Right lobe of liver (tissue), 4 donors: ENCODE measurements around the gene DLG2.

ENCODE experiments used
- CTCF ChIP-seq, 4 donors: fragments of 200-600 bp in 3 of 4; fragments of 450-650 bp in 1 of 4; IDR thresholded peaks; one replicate each; pipeline versions ENCODE4 v1.5.1 to v1.8.0; 2016 to 2022; ENCODE audit warnings: antibody characterized with exemption in 4 of 4, mild to moderate bottlenecking in 2 of 4
- POLR2A ChIP-seq: fragments of 450-650 bp; IDR thresholded peaks from one replicate; pipeline ENCODE4 v1.6.1; 2017; ENCODE audit warnings: antibody characterized with exemption, mild to moderate bottlenecking
- donor health status: DM: no; HTN: no; CAD: no.
- donor health status: DM: no; HTN: no; CAD: no.
- donor health status: DM: no; HTN: yes; CAD: no.

GRCh38 chr11:84675396-84676025 is 951.6 kb downstream of the DLG2 start:
- TF ChIP-seq POLR2A (no peak), CTCF (IDR thresholded peaks at IDR 0.05) (no peak)
